Breast epithelium (tissue), 4 donors: ENCODE measurements around the gene SOCS4. TPM values are rescaled to one million over a fixed set of nuclear protein-coding genes. Genes with fewer than 3 reads are reported as not detected.
"Not testable (repeated sequence)": the region's sequence is repeated elsewhere in the genome, so short reads cannot be mapped to it uniquely, and the experiment has no call there.

Experiments
- DNase-seq, 2 donors: peaks; one replicate each; pipeline ENCODE4 v3.0.0-alpha.2; 2019; ENCODE audit warnings: low spot score in 2 of 2
- H3K27ac ChIP-seq, 2 donors: fragments of 200-600 bp; sonication (generic) in 1 of 2; one replicate each; pipeline ENCODE4 v1.5.1; 2016 to 2019; ENCODE audit warnings: mild to moderate bottlenecking in 1 of 2
- H3K27me3 ChIP-seq, 2 donors: fragments of 200-600 bp; sonication (generic) in 1 of 2; one replicate each; pipeline versions ENCODE4 v1.5.1 to v1.6.0; 2017 to 2019; ENCODE audit warnings: control low read depth in 1 of 2, mild to moderate bottlenecking in 1 of 2
- H3K36me3 ChIP-seq: fragments of 200-600 bp; one replicate; pipeline ENCODE4 v1.5.1; 2019
- H3K4me1 ChIP-seq, 2 donors: fragments of 200-600 bp; sonication (generic); one replicate each; pipeline ENCODE4 v1.5.1; 2016 to 2019; ENCODE audit warnings: control low read depth in 1 of 2
- H3K4me3 ChIP-seq, 3 donors: fragments of 200-600 bp; sonication (generic); 1 replicate in 2 of 3; 2 replicates in 1 of 3; pipeline ENCODE4 v1.5.1; 2016 to 2019; ENCODE audit warnings: mild to moderate bottlenecking in 3 of 3, moderate library complexity in 2 of 3
- H3K9me3 ChIP-seq, 2 donors: fragments of 200-600 bp; sonication (generic) in 1 of 2; one replicate each; pipeline ENCODE4 v1.5.1; 2016 to 2019; ENCODE audit warnings: control low read depth in 1 of 2
- POLR2A ChIP-seq: fragments of 450-650 bp; IDR thresholded peaks from one replicate; pipeline ENCODE4 v1.6.1; 2016; ENCODE audit warnings: antibody characterized with exemption, mild to moderate bottlenecking, moderate library complexity
- POLR2AphosphoS5 ChIP-seq, 3 donors: sonication (generic); formaldehyde crosslinking; IDR thresholded peaks; one replicate each; pipeline ENCODE4 v1.6.1; 2017; ENCODE audit warnings: antibody characterized with exemption in 3 of 3
- intact Hi-C: fragments of 100-400 bp; cut with DNase I; formaldehyde crosslinking; loops from one replicate; pipeline ENCODE4 v1.15.1; 2023; ENCODE audit warnings: low total_unique reads
- total RNA-seq, 3 donors: library from RNA; depleted of rRNA; stranded (reverse); fragments of >200 nt; gene quantifications; one replicate each; pipeline ENCODE4 v1.1.0, GENCODE V29; 2016
- TF ChIP-seq, protein P1 (sequence below), 3 donors: fragments of 450-650 bp; IDR thresholded peaks; one replicate each; pipeline ENCODE4 v1.5.1; 2016 to 2017; ENCODE audit warnings: antibody characterized with exemption in 3 of 3, mild to moderate bottlenecking in 3 of 3, moderate library complexity in 3 of 3

SOCS4 gene
- total RNA-seq, 3 donors from 2014 or later = 16.0 to 23.3 (median 16.3) TPM

DNA sequence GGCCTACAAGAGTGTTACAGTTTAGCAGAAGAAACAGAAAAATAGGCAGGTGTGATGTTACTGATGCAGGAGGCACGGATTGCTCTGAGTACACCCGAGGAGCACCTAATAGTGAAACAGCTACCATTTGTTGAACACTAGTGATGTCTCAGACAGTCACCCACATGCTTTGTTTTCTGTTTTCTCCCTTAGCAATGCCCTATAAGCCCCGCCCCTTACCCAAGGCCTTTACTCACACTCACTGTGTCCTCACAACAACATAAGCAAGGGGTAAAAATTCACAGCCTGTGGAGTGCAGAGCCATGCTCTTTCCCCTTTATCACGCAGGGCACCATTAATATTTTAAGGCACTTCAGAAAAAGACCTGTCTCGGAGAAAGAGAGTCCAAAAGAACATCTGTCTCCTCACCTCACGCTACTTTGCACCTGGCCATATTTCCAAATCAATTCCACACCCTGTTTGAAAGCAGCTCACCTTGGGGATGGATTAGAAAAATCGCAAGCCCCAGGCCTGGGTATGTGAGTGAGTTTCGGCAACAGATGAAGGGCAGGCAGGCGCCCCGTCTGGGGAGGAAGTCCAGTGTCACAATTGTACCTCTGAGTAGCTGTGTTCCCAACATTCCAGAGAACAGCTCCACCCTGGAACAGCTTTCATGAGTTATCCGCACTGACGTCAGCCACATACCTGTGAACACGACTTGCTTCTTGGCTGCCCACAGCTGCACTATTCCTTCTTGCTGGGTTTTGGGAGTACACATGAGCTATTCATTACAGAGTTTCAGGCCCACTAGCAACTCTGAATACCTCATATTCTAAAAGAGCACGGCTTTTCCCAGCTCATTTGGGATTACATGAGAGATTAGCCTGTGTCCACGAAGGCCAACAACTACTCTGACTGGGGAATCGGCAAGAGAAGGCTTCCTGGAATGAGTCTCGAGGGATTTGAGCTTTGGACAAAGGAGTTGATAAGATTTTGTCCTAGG is 50.4 kb downstream of the SOCS4 start:
- DNase-seq = peak in 1 of 2 donors; percentile 87
- Histone ChIP-seq H3K36me3 (no peaks in the 10 kb centered on the region), H3K27ac (peak overlapping the region; percentile 76 to 83), H3K4me1 (peaks cover 0 to 16% of the 10 kb centered on the region in 2 donors), H3K27me3 (no peaks in the 10 kb centered on the region), H3K9me3 (no peaks in the 10 kb centered on the region), H3K4me3 (no peak overlapping the region)
- intact Hi-C loops = no loop called here
- no peak for TF ChIP-seq POLR2A
- TF ChIP-seq, protein P1, sequence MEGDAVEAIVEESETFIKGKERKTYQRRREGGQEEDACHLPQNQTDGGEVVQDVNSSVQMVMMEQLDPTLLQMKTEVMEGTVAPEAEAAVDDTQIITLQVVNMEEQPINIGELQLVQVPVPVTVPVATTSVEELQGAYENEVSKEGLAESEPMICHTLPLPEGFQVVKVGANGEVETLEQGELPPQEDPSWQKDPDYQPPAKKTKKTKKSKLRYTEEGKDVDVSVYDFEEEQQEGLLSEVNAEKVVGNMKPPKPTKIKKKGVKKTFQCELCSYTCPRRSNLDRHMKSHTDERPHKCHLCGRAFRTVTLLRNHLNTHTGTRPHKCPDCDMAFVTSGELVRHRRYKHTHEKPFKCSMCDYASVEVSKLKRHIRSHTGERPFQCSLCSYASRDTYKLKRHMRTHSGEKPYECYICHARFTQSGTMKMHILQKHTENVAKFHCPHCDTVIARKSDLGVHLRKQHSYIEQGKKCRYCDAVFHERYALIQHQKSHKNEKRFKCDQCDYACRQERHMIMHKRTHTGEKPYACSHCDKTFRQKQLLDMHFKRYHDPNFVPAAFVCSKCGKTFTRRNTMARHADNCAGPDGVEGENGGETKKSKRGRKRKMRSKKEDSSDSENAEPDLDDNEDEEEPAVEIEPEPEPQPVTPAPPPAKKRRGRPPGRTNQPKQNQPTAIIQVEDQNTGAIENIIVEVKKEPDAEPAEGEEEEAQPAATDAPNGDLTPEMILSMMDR (IDR thresholded peaks at IDR 0.05) = no peak
- peak in 1 of 3 donors; percentile 45 for TF ChIP-seq POLR2AphosphoS5 (IDR thresholded peaks at IDR 0.05)

DNA sequence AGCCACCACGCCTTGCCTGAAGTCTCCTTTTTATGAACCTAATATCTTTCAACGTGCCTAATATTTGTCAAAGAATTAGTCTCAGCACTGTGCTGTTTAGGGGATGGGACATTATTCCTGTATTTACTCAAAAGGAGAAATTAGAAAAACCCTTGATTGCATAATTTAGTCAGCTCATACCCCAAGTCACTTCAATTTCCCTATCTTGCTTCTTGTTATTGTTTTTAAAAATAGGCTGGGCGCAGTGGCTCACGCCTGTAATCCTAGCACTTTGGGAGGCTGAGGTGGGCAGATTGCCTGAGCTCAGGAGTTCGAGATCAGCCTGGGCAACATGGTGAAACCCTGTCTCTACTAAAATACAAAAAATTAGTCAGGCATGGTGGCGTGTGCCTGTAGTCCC is 52.9 kb downstream of the SOCS4 start:
- H3K4me1 ChIP-seq, DNase-seq, intact Hi-C loops, H3K27me3 ChIP-seq, H3K4me3 ChIP-seq, H3K36me3 ChIP-seq, H3K27ac ChIP-seq, H3K9me3 ChIP-seq: not testable (repeated sequence)

DNA sequence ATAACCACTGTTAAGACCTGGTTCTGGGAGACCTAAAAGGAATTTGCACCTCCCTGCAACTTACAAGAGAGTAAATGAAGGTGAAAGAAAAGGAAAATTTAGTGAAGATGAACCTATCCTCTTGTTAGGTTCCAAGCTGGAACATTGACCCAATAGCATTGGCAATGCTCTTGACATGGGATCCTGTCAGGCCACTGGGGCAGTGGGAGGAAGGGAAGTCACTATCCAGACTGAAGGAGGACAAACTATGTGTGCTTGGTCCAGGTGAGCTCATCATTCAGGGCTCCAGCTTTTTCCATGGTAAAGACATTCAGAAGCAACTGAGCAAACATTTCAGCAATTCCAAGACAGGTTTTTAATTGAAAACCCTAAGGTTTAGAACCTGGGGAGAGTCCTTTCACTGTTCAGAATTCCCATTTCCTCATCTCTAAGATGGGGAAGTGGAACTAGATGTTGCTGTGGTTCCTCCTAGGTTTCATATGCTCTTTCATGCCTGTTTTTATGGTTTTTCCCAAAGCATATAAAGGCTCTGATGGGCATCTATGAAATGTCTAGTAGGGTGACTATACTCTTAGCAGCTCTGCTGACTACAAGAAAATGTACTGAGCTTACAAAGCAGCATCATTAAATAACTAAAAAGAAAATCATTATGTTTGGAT is 57.5 kb downstream of the SOCS4 start:
- H3K36me3 ChIP-seq = no peaks in the 10 kb centered on the region
- no peak for TF ChIP-seq POLR2AphosphoS5 (IDR thresholded peaks at IDR 0.05)
- no peak for TF ChIP-seq POLR2A
- TF ChIP-seq, protein P1 (IDR thresholded peaks at IDR 0.05) = no peak
- H3K9me3 ChIP-seq = no peaks in the 10 kb centered on the region
- H3K27me3 ChIP-seq = no peaks in the 10 kb centered on the region
- no peak overlapping the region for H3K4me3 ChIP-seq
- intact Hi-C loops = no loop called here
- H3K4me1 ChIP-seq = no peaks in the 10 kb centered on the region
- DNase-seq = no peak
- peak overlapping the region; percentile 27 to 68 for H3K27ac ChIP-seq

DNA sequence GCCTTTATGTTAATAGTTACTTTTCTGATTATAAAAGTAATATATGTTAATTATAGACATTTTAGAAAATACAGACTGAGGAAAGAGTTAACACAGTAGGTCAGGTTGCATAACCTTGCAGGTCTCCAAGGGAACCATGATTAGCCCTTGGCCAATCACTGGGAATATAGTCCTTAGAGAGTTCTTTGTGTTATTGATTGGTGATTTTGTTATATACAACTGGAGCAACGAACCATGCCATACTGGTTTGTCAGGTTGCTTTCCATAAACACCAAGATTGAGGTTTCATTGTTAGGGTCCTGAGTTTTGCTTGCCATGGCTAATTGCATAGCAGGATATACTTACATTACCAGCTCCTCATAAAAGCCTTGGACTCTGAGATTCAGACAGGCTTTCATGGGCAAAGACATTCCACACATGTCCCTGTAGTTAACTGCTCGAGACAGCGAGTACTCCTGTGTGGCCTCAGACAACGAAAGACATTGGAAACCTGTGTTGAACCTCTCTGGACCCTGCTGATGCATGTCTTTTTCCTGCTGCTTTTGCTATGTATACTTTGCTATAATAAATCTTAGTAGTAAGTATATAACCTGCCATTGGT is 58.1 kb downstream of the SOCS4 start:
- DNase-seq = peak in 1 of 2 donors; percentile 12
- intact Hi-C loops = no loop called here
- Histone ChIP-seq H3K4me3 (no peak overlapping the region), H3K36me3 (no peaks in the 10 kb centered on the region), H3K27ac (peak overlapping the region; percentile 27 to 68), H3K9me3 (no peaks in the 10 kb centered on the region), H3K4me1 (no peaks in the 10 kb centered on the region), H3K27me3 (no peaks in the 10 kb centered on the region)
- TF ChIP-seq POLR2AphosphoS5 (IDR thresholded peaks at IDR 0.05) (no peak), POLR2A (no peak)
- TF ChIP-seq, protein P1 (IDR thresholded peaks at IDR 0.05) = no peak

DNA sequence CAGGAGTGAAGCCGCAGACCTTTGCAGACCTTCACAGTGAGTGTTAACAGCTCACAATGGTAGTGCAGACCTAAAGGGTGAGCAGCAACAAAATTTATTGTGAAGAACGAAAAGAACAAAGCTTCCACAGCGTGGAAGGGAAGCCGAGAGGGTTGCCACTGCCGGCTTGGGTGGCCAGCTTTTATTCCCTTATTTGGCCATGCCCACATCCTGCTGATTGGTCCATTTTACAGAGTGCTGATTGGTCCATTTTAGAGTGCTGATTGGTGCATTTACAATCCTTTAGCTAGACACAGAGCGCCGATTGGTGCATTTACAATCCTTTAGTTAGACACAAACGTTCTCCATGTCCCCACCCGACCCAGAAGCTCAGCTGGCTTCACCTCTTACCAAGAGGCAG is 59.9 kb downstream of the SOCS4 start:
- H3K27ac ChIP-seq = no peak overlapping the region
- TF ChIP-seq POLR2A = no peak
- TF ChIP-seq, protein P1 (IDR thresholded peaks at IDR 0.05) = no peak
- no peak for TF ChIP-seq POLR2AphosphoS5 (IDR thresholded peaks at IDR 0.05)
- no peaks in the 10 kb centered on the region for H3K36me3 ChIP-seq
- intact Hi-C loops = no loop called here
- no peaks in the 10 kb centered on the region for H3K9me3 ChIP-seq
- H3K27me3 ChIP-seq = no peaks in the 10 kb centered on the region
- no peak overlapping the region for H3K4me3 ChIP-seq
- no peaks in the 10 kb centered on the region for H3K4me1 ChIP-seq
- peak in 1 of 2 donors; percentile 10 for DNase-seq
